Central memory CD4-positive, alpha-beta T cell (primary cell): ENCODE measurements around the gene BICD1.
A peak's percentile ranks its signal among the peaks of the same experiment; 100 is the strongest.
"Not testable (repeated sequence)": the region's sequence is repeated elsewhere in the genome, so short reads cannot be mapped to it uniquely, and the experiment has no call there.

Experiments used
- DNase-seq: peaks from one replicate; pipeline ENCODE4 v3.0.0; 2022

The BICD1 gene

GRCh38 chr12:32249777-32250176 is 143.1 kb downstream of the BICD1 start:
- DNase-seq: no peak

DNA sequence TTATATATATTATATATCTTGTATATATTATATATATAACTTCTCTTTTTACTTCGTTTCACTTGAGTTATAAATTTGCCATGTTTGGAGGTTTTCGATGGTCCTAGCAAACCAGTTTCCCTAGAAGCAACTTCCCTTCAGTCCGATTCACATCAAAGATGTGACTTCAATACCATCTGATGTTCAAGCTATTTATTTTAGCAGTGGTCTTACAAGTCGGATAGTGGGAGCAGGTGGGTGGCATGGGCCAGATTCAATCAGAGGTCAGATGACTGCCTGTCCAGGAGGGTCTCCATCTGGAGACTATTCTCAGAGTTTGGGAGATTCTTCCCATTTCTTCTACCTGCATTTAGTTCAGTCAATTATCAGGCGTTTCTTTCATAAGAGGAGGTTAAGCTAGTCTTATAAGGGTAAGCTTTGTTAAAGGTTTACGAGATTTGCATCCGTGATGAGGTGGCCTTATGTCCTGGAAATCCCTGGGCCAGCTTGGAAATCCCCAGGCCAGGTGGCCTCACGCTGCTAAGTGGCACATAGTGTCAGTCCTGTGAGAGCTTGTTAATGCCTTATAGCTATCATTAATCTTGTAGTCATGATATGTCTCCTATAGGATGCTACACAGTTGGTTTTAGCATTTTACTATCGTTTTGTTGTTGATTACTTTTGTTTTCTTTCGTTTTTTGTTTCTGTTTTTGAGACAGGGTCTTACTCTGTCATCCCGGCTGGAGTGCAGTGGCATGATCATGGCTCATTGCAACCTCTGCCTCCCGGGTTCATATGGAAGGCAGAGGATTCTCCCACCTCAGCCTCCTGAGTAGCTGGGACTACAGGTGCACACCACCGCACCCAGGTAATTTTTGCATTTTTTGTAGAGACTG is 145.8 kb downstream of the BICD1 start:
- DNase-seq: no peak

- no peak for DNase-seq
These were observed 146.6 kb downstream of the BICD1 start for GRCh38 chr12:32253154-32253790.

GRCh38 chr12:32254260-32254956 is 147.8 kb downstream of the BICD1 start:
- DNase-seq: no peak

DNA sequence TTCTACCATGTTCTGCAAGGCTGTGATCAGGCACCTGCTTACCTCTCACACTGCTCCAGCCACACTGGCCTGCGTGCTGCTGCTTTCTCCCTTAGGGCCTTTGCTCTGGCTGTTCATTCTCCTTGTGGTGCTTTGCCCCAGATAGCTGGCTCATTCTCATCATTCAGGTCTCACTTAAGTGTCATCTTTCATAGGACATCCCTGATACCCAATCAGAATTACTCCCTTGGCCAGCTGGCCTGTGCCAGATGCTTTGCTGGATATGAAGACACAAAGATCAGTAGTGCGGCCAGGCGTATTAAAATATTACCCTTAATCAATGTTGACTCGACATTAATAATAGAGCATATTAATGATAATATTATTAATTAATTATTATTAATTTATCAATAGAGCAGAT is 148.9 kb downstream of the BICD1 start:
- DNase-seq: no peak

DNA sequence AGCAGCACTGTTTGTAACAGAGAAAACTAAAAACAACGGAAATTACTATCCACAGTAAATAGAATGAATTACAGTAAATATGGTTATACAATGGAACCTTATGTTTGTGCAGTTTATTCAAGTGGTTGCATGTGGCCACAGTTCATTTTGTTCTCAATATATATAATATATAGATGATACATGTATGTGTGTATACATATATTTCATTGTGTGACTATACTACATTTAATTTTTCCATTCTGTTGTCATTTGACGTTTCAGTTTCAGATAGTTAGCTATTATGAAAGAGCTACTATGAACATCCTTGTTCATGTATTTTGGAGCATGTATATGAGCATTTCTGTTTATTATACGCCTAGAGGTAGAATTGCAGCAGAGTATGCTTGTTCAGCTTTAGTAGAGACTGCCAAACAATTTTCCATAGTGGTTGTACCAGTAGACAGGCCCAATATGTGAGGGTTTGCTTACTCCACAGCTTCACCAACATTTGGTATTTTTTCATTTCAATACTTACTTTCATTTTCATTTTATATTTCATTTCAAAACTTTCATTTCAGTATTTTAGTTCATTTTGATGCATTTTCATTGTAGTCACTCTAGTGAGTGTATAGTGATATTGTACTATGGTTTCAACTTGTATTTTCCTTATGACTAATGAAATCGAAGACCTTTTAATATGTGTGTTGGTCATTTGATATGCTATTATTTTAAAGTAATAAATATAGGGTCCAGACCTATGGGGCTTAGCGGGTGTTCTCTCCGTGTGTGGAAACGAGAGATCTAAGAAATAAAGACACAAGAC is 151.2 kb downstream of the BICD1 start:
- no peak for DNase-seq

DNA sequence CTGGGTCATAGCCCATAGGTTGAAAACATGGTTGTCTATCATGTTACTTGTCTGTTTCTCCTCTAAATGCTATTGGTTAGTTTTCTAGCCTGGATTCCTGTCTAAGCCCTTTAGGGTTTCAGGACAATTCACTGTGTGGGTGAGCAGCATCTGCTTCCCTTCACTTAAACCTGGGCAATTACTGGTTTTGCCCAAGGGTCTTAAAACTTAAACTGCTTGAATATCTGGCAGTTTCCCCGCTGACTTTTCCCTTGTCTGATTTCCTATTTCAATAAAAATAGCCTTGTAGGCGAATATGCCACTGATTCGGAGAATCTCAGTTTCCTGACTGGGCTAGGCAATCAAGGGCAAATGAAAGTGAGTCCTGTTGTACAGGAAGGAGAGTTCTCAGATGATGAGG is 154.0 kb downstream of the BICD1 start:
- no peak for DNase-seq

GRCh38 chr12:32261638-32262037 is 155.0 kb downstream of the BICD1 start:
- DNase-seq: no peak

GRCh38 chr12:32264961-32265360 is 158.3 kb downstream of the BICD1 start:
- DNase-seq: no peak

- no peak for DNase-seq
These were observed 158.8 kb downstream of the BICD1 start for GRCh38 chr12:32265456-32265855.

DNA sequence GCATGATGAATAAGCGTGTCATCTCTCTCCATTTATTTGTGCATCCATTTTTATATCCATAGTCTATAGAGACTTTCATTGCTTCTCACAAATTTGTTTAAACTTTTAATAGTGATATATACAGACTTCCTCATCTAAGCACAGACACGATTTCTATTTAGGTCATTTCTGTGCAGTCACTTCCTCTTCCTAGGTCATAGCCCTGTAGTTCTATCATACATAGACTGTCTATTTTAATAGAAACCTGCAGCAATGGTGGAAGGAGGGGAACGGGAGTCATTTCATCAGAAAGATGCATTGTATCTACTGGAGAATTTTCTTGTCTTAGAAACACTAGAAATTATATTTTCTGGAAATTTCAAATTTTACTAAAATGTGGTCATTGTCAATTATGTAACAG is 159.3 kb downstream of the BICD1 start:
- no peak for DNase-seq

GRCh38 chr12:32266756-32267155 is 160.1 kb downstream of the BICD1 start:
- no peak for DNase-seq

GRCh38 chr12:32270818-32271710 is 164.4 kb downstream of the BICD1 start:
- DNase-seq: no peak

DNA sequence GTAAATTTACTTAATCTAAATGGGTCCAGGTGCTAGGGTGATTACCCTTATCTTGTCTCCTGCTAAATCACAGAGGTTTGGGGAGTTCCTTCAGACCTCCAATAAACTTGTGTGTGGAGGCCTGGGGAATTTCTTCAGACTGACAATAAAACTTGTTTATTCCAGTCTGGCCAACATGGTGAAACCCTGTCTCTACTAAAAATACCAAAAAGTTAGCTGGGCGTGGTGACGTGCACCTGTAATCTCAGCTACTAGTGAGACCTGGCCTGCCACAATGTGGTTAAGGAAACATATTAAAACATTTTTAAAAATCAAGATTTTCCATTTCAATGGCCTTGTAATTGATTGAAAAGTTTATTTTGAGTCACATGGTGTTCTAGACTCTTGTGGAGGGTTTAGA is 165.8 kb downstream of the BICD1 start:
- no peak for DNase-seq

GRCh38 chr12:32273063-32273522 is 166.4 kb downstream of the BICD1 start:
- no peak for DNase-seq

GRCh38 chr12:32273712-32274111 is 167.1 kb downstream of the BICD1 start:
- DNase-seq: peak; percentile 3

GRCh38 chr12:32274665-32275064 is 168.0 kb downstream of the BICD1 start:
- DNase-seq: no peak

DNA sequence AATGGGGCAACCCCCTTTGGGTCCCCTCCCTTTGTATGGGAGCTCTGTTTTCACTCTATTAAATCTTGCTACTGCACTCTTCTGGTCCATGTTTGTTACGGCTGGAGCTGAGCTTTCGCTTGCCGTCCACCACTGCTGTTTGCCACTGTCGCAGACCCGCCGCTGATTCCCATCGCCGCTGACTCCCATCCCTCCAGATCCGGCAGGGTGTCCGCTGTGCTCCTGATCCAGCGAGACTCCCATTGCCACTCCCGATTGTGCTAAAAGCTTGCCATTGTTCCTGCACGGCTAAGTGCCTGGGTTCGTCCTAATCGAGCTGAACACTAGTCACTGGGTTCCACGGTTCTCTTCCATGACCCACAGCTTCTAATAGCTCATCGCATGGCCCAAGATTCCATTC is 168.9 kb downstream of the BICD1 start:
- DNase-seq: not testable (repeated sequence)

DNA sequence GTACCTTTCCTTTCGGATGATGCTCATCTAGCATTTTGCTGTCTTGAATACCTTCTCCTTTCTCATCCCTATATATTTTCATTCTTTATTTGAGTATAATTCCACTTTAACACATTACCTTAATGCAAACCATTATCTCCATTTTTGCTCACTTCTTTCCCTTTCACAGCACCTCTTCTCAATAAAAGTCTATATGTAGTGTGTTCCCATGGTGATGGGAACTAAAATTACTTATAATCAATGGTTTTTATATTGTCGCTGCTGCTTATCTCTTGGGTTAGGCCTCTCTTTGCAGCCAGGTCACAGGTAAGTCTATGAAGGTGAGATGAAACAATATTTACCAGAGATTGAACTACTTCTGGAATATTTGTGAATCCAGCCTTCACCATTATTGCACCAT is 171.1 kb downstream of the BICD1 start:
- DNase-seq: no peak

- DNase-seq: no peak
These were observed 174.5 kb downstream of the BICD1 start for GRCh38 chr12:32281098-32281497.

DNA sequence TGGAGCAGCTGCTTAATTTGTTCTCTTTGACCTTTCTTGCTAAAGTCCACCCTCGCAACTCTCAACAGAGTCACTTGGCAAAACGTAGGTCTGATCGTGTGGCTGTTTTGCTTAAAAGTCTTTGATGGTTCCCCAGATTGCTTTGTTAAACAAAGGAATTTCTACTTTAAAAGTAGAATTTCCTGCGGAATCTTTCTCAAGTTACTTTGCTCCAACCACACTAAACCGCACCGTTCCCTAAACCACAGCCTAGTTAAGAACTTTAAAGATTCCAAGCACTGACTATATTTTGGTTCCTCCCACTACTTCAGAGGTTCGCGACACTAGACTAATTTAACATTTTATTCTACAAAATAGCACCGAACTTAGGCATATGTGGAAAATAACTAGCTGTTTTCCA is 177.9 kb downstream of the BICD1 start:
- DNase-seq: no peak

GRCh38 chr12:32285021-32285420 is 178.4 kb downstream of the BICD1 start:
- DNase-seq: no peak
